ENCODE measurements around the gene TRIM7. TPM values are rescaled to one million over a fixed set of nuclear protein-coding genes. Genes with fewer than 3 reads are reported as not detected.
"Not testable (repeated sequence)": the region's sequence is repeated elsewhere in the genome, so short reads cannot be mapped to it uniquely, and the experiment has no call there.

The TRIM7 gene
- total RNA-seq, 1 experiment from 2014 or later: not detected

- Histone ChIP-seq H4K20me1 (ENCODE audit: insufficient read depth, low read depth, low read length) (no peaks in the 10 kb centered on the region), H2AFZ (ENCODE audit: low read length) (no peak overlapping the region), H3K4me2 (ENCODE audit: low read depth, low read length, poor library complexity, severe bottlenecking) (no peak overlapping the region), H3K36me3 (ENCODE audit: insufficient read depth, low read length) (no peaks in the 10 kb centered on the region), H3K27ac (ENCODE audit: low read length) (no peak overlapping the region), H3K4me1 (ENCODE audit: low read length) (peaks cover 44% of the 10 kb centered on the region), H3K9ac (ENCODE audit: low read length) (no peak overlapping the region), H3K9me2 (replicated peaks; ENCODE audit: insufficient read depth, low read length) (no peaks in the 10 kb centered on the region), H3K9me3 (ENCODE audit: low read length) (no peaks in the 10 kb centered on the region), H3K4me3 (ENCODE audit: low read length) (no peak overlapping the region), H3K27me3 (ENCODE audit: low read length) (no peaks in the 10 kb centered on the region), H3K79me2 (ENCODE audit: low read length) (peaks cover 7% of the 10 kb centered on the region)
- DNase-seq: peak; percentile 38
Measured at GRCh38 chr5:181219262-181220177, 14.5 kb upstream of the TRIM7 start.

GRCh38 chr5:181218795-181219124 lies 13.8 kb upstream of the TRIM7 start:
- no peak overlapping the region for H3K4me3 ChIP-seq (ENCODE audit: low read length)
- no peaks in the 10 kb centered on the region for H3K79me2 ChIP-seq (ENCODE audit: low read length)
- DNase-seq: no peak
- H3K27me3 ChIP-seq (ENCODE audit: low read length): no peaks in the 10 kb centered on the region
- H4K20me1 ChIP-seq (ENCODE audit: insufficient read depth, low read depth, low read length): no peaks in the 10 kb centered on the region
- peaks cover 43% of the 10 kb centered on the region for H3K4me1 ChIP-seq (ENCODE audit: low read length)
- H3K36me3 ChIP-seq (ENCODE audit: insufficient read depth, low read length): no peaks in the 10 kb centered on the region
- H3K9me2 ChIP-seq (replicated peaks; ENCODE audit: insufficient read depth, low read length): no peaks in the 10 kb centered on the region
- H3K4me2 ChIP-seq (ENCODE audit: low read depth, low read length, poor library complexity, severe bottlenecking): peak overlapping the region; percentile 95
- no peak overlapping the region for H3K9ac ChIP-seq (ENCODE audit: low read length)
- no peaks in the 10 kb centered on the region for H3K9me3 ChIP-seq (ENCODE audit: low read length)
- no peak overlapping the region for H2AFZ ChIP-seq (ENCODE audit: low read length)
- no peak overlapping the region for H3K27ac ChIP-seq (ENCODE audit: low read length)

GRCh38 chr5:181217803-181218062 lies 12.7 kb upstream of the TRIM7 start:
- no peaks in the 10 kb centered on the region for H3K9me3 ChIP-seq (ENCODE audit: low read length)
- peaks cover 41% of the 10 kb centered on the region for H3K4me1 ChIP-seq (ENCODE audit: low read length)
- no peaks in the 10 kb centered on the region for H3K9me2 ChIP-seq (replicated peaks; ENCODE audit: insufficient read depth, low read length)
- DNase-seq: no peak
- no peaks in the 10 kb centered on the region for H3K27me3 ChIP-seq (ENCODE audit: low read length)
- peak overlapping the region; percentile 33 for H3K27ac ChIP-seq (ENCODE audit: low read length)
- H3K79me2 ChIP-seq (ENCODE audit: low read length): no peaks in the 10 kb centered on the region
- H3K4me3 ChIP-seq (ENCODE audit: low read length): peak overlapping the region; percentile 66
- peak overlapping the region; percentile 88 for H2AFZ ChIP-seq (ENCODE audit: low read length)
- H3K4me2 ChIP-seq (ENCODE audit: low read depth, low read length, poor library complexity, severe bottlenecking): peak overlapping the region; percentile 95
- H3K9ac ChIP-seq (ENCODE audit: low read length): peak overlapping the region; percentile 66
- H3K36me3 ChIP-seq (ENCODE audit: insufficient read depth, low read length): no peaks in the 10 kb centered on the region
- no peaks in the 10 kb centered on the region for H4K20me1 ChIP-seq (ENCODE audit: insufficient read depth, low read depth, low read length)

GRCh38 chr5:181217111-181217802 lies 12.3 kb upstream of the TRIM7 start:
- Histone ChIP-seq H3K27ac (ENCODE audit: low read length) (peak overlapping the region; percentile 33), H3K9ac (ENCODE audit: low read length) (peak overlapping the region; percentile 66), H3K9me2 (replicated peaks; ENCODE audit: insufficient read depth, low read length) (no peaks in the 10 kb centered on the region), H3K9me3 (ENCODE audit: low read length) (no peaks in the 10 kb centered on the region), H3K27me3 (ENCODE audit: low read length) (no peaks in the 10 kb centered on the region), H3K4me3 (ENCODE audit: low read length) (peak overlapping the region; percentile 66), H3K4me1 (ENCODE audit: low read length) (peaks cover 37% of the 10 kb centered on the region), H3K79me2 (ENCODE audit: low read length) (no peaks in the 10 kb centered on the region), H3K4me2 (ENCODE audit: low read depth, low read length, poor library complexity, severe bottlenecking) (peak overlapping the region; percentile 95), H3K36me3 (ENCODE audit: insufficient read depth, low read length) (no peaks in the 10 kb centered on the region), H4K20me1 (ENCODE audit: insufficient read depth, low read depth, low read length) (no peaks in the 10 kb centered on the region), H2AFZ (ENCODE audit: low read length) (peak overlapping the region; percentile 88)
- DNase-seq: peak; percentile 88

GRCh38 chr5:181215997-181216989 lies 11.3 kb upstream of the TRIM7 start:
- Histone ChIP-seq H3K36me3 (ENCODE audit: insufficient read depth, low read length) (no peaks in the 10 kb centered on the region), H3K4me3 (ENCODE audit: low read length) (peak overlapping the region; percentile 66), H3K27ac (ENCODE audit: low read length) (peak overlapping the region; percentile 52; the same call in 1 of the 2 replicates), H3K4me1 (ENCODE audit: low read length) (peaks cover 29% of the 10 kb centered on the region), H3K4me2 (ENCODE audit: low read depth, low read length, poor library complexity, severe bottlenecking) (peak overlapping the region; percentile 95), H3K27me3 (ENCODE audit: low read length) (no peaks in the 10 kb centered on the region), H3K79me2 (ENCODE audit: low read length) (no peaks in the 10 kb centered on the region), H3K9ac (ENCODE audit: low read length) (peak overlapping the region; percentile 68), H4K20me1 (ENCODE audit: insufficient read depth, low read depth, low read length) (no peaks in the 10 kb centered on the region), H3K9me2 (replicated peaks; ENCODE audit: insufficient read depth, low read length) (no peaks in the 10 kb centered on the region), H3K9me3 (ENCODE audit: low read length) (no peaks in the 10 kb centered on the region), H2AFZ (ENCODE audit: low read length) (peak overlapping the region; percentile 94)
- peak; percentile 76 for DNase-seq

GRCh38 chr5:181214249-181214648 lies 9.3 kb upstream of the TRIM7 start:
- H3K27ac ChIP-seq (ENCODE audit: low read length); H3K4me2 ChIP-seq (ENCODE audit: low read depth, low read length, poor library complexity, severe bottlenecking); H3K9ac ChIP-seq (ENCODE audit: low read length); H3K36me3 ChIP-seq (ENCODE audit: insufficient read depth, low read length); H3K27me3 ChIP-seq (ENCODE audit: low read length); H3K9me2 ChIP-seq (replicated peaks; ENCODE audit: insufficient read depth, low read length); H2AFZ ChIP-seq (ENCODE audit: low read length); DNase-seq; H3K9me3 ChIP-seq (ENCODE audit: low read length); H3K4me3 ChIP-seq (ENCODE audit: low read length); H3K79me2 ChIP-seq (ENCODE audit: low read length); H4K20me1 ChIP-seq (ENCODE audit: insufficient read depth, low read depth, low read length): not testable (repeated sequence)
- H3K4me1 ChIP-seq (ENCODE audit: low read length): peaks cover 27% of the 10 kb centered on the region

- Histone ChIP-seq H3K4me1 (ENCODE audit: low read length) (peaks cover 23% of the 10 kb centered on the region), H4K20me1 (ENCODE audit: insufficient read depth, low read depth, low read length) (no peaks in the 10 kb centered on the region), H3K9me3 (ENCODE audit: low read length) (no peaks in the 10 kb centered on the region), H3K27ac (ENCODE audit: low read length) (no peak overlapping the region), H3K36me3 (ENCODE audit: insufficient read depth, low read length) (no peaks in the 10 kb centered on the region), H3K9ac (ENCODE audit: low read length) (no peak overlapping the region), H3K79me2 (ENCODE audit: low read length) (no peaks in the 10 kb centered on the region), H3K9me2 (replicated peaks; ENCODE audit: insufficient read depth, low read length) (no peaks in the 10 kb centered on the region), H2AFZ (ENCODE audit: low read length) (no peak overlapping the region), H3K4me2 (ENCODE audit: low read depth, low read length, poor library complexity, severe bottlenecking) (no peak overlapping the region), H3K4me3 (ENCODE audit: low read length) (no peak overlapping the region), H3K27me3 (ENCODE audit: low read length) (no peaks in the 10 kb centered on the region)
- no peak for DNase-seq
Measured at GRCh38 chr5:181212934-181213333, 7.9 kb upstream of the TRIM7 start.

GRCh38 chr5:181212080-181212479 lies 7.1 kb upstream of the TRIM7 start:
- Histone ChIP-seq H3K9ac (ENCODE audit: low read length) (no peak overlapping the region), H3K27ac (ENCODE audit: low read length) (no peak overlapping the region), H2AFZ (ENCODE audit: low read length) (no peak overlapping the region), H3K27me3 (ENCODE audit: low read length) (no peaks in the 10 kb centered on the region), H4K20me1 (ENCODE audit: insufficient read depth, low read depth, low read length) (no peaks in the 10 kb centered on the region), H3K4me2 (ENCODE audit: low read depth, low read length, poor library complexity, severe bottlenecking) (no peak overlapping the region), H3K36me3 (ENCODE audit: insufficient read depth, low read length) (no peaks in the 10 kb centered on the region), H3K4me1 (ENCODE audit: low read length) (peaks cover 16% of the 10 kb centered on the region), H3K9me2 (replicated peaks; ENCODE audit: insufficient read depth, low read length) (no peaks in the 10 kb centered on the region), H3K9me3 (ENCODE audit: low read length) (no peaks in the 10 kb centered on the region), H3K79me2 (ENCODE audit: low read length) (no peaks in the 10 kb centered on the region), H3K4me3 (ENCODE audit: low read length) (no peak overlapping the region)
- DNase-seq: no peak

Measured in Karpas-422 (cell line).